ENCODE data around the gene MAP6D1. TPM values are rescaled to one million over a fixed set of nuclear protein-coding genes. Genes with fewer than 3 reads are reported as not detected.

MAP6D1 gene
- total and polyA plus RNA-seq, 2 donors (not counting 1 experiment from before 2014, with no cell fraction given): 0.83 to 2.1 TPM

- Histone ChIP-seq H3K27me3 (ENCODE audit: control insufficient read depth, insufficient read depth, low read length) (no peaks in the 10 kb centered on the region), H3K9ac (ENCODE audit: insufficient read depth, low read length) (no peak overlapping the region), H3K9me3 (ENCODE audit: control insufficient read depth, insufficient read depth, low read depth, low read length) (no peaks in the 10 kb centered on the region), H3K4me1 (ENCODE audit: control insufficient read depth, extremely low read depth, insufficient read depth, low read length) (no peaks in the 10 kb centered on the region), H3K36me3 (ENCODE audit: control insufficient read depth, insufficient read depth, low read length) (peaks cover 2% of the 10 kb centered on the region), H2AFZ (ENCODE audit: low read length) (no peak overlapping the region), H3K79me2 (ENCODE audit: control insufficient read depth, insufficient read depth, low read length) (peaks cover 24% of the 10 kb centered on the region), H3K27ac (ENCODE audit: insufficient read depth, low read length) (no peak overlapping the region), H3K4me3 (replicated peaks in 1 of 4; ENCODE audit: control extremely low read depth in 1 of 4, insufficient read depth in 1 of 4, low read depth in 3 of 4, low read length in 4 of 4) (no peak overlapping the region), H3K4me2 (ENCODE audit: extremely low read depth, insufficient read depth, low read length) (no peak overlapping the region), H4K20me1 (ENCODE audit: control insufficient read depth, extremely low read depth, insufficient read depth, low read length) (peaks cover 5% of the 10 kb centered on the region)
- TF ChIP-seq CTCF (conservative IDR thresholded peaks at IDR 0.05 in 1 of 2, IDR thresholded peaks at IDR 0.05 in 1 of 2; ENCODE audit: low read depth in 1 of 2, low read length in 2 of 2) (no peak), EZH2 (IDR thresholded peaks at IDR 0.05; ENCODE audit: low read length, missing control alignments) (no peak)
- no peak for DNase-seq (ENCODE audit: low read depth in 2 of 2)
These were observed 45.2 kb upstream of the MAP6D1 start for GRCh38 chr3:183870563-183870962.

- H2AFZ ChIP-seq (ENCODE audit: low read length): no peak overlapping the region
- peaks cover 6% of the 10 kb centered on the region for H3K36me3 ChIP-seq (ENCODE audit: control insufficient read depth, insufficient read depth, low read length)
- H3K9ac ChIP-seq (ENCODE audit: insufficient read depth, low read length): no peak overlapping the region
- peaks cover 5% of the 10 kb centered on the region for H4K20me1 ChIP-seq (ENCODE audit: control insufficient read depth, extremely low read depth, insufficient read depth, low read length)
- no peaks in the 10 kb centered on the region for H3K27me3 ChIP-seq (ENCODE audit: control insufficient read depth, insufficient read depth, low read length)
- no peaks in the 10 kb centered on the region for H3K9me3 ChIP-seq (ENCODE audit: control insufficient read depth, insufficient read depth, low read depth, low read length)
- no peak for DNase-seq (ENCODE audit: low read depth in 2 of 2)
- TF ChIP-seq EZH2 (IDR thresholded peaks at IDR 0.05; ENCODE audit: low read length, missing control alignments) (no peak), CTCF (conservative IDR thresholded peaks at IDR 0.05 in 1 of 2, IDR thresholded peaks at IDR 0.05 in 1 of 2; ENCODE audit: low read depth in 1 of 2, low read length in 2 of 2) (no peak)
- H3K4me2 ChIP-seq (ENCODE audit: extremely low read depth, insufficient read depth, low read length): no peak overlapping the region
- no peak overlapping the region for H3K27ac ChIP-seq (ENCODE audit: insufficient read depth, low read length)
- peaks cover 12% of the 10 kb centered on the region for H3K79me2 ChIP-seq (ENCODE audit: control insufficient read depth, insufficient read depth, low read length)
- no peak overlapping the region for H3K4me3 ChIP-seq (replicated peaks in 1 of 4; ENCODE audit: control extremely low read depth in 1 of 4, insufficient read depth in 1 of 4, low read depth in 3 of 4, low read length in 4 of 4)
- H3K4me1 ChIP-seq (ENCODE audit: control insufficient read depth, extremely low read depth, insufficient read depth, low read length): no peaks in the 10 kb centered on the region
These were observed 43.4 kb upstream of the MAP6D1 start for GRCh38 chr3:183868796-183869195.

- Histone ChIP-seq H3K27ac (ENCODE audit: insufficient read depth, low read length) (no peak overlapping the region), H2AFZ (ENCODE audit: low read length) (no peak overlapping the region), H3K9ac (ENCODE audit: insufficient read depth, low read length) (no peak overlapping the region), H4K20me1 (ENCODE audit: control insufficient read depth, extremely low read depth, insufficient read depth, low read length) (no peaks in the 10 kb centered on the region), H3K79me2 (ENCODE audit: control insufficient read depth, insufficient read depth, low read length) (no peaks in the 10 kb centered on the region), H3K27me3 (ENCODE audit: control insufficient read depth, insufficient read depth, low read length) (no peaks in the 10 kb centered on the region), H3K9me3 (ENCODE audit: control insufficient read depth, insufficient read depth, low read depth, low read length) (no peaks in the 10 kb centered on the region), H3K36me3 (ENCODE audit: control insufficient read depth, insufficient read depth, low read length) (peaks cover 9% of the 10 kb centered on the region), H3K4me1 (ENCODE audit: control insufficient read depth, extremely low read depth, insufficient read depth, low read length) (no peaks in the 10 kb centered on the region), H3K4me2 (ENCODE audit: extremely low read depth, insufficient read depth, low read length) (no peak overlapping the region), H3K4me3 (replicated peaks in 1 of 4; ENCODE audit: control extremely low read depth in 1 of 4, insufficient read depth in 1 of 4, low read depth in 3 of 4, low read length in 4 of 4) (no peak overlapping the region)
- TF ChIP-seq CTCF (conservative IDR thresholded peaks at IDR 0.05 in 1 of 2, IDR thresholded peaks at IDR 0.05 in 1 of 2; ENCODE audit: low read depth in 1 of 2, low read length in 2 of 2) (no peak), EZH2 (IDR thresholded peaks at IDR 0.05; ENCODE audit: low read length, missing control alignments) (no peak)
- DNase-seq (ENCODE audit: low read depth in 2 of 2): no peak
These were observed 37.2 kb upstream of the MAP6D1 start for GRCh38 chr3:183862610-183863009.

Measured in fibroblast of lung (primary cell).